ENCODE measurements around the gene TP53TG5.
"Not testable (repeated sequence)": the region's sequence is repeated elsewhere in the genome, so short reads cannot be mapped to it uniquely, and the experiment has no call there.

The TP53TG5 gene

DNA sequence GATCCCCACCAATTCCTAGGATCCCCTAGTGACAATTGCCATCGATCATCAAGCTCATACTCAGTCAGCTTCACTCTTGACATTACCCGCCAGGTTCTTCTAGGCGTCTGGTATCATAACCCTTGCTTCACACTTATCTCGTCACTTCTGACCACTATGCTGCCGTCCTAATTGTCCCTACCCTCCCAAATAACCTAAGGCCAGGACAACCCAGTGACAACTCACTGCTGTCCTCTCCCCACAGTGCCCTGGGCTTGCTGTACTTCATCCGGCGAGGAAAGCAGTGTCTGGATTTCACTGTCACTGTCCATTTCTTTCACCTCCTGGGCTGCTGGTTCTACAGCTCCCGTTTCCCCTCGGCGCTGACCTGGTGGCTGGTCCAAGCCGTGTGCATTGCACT lies 11.5 kb downstream of the TP53TG5 start:
- no peak for DNase-seq (ENCODE audit: low read depth in 2 of 2)

GRCh38 chr20:45366192-45366591 lies 11.9 kb downstream of the TP53TG5 start:
- no peak for DNase-seq (ENCODE audit: low read depth in 2 of 2)

- DNase-seq (ENCODE audit: low read depth in 2 of 2), result no peak
Observed at GRCh38 chr20:45365444-45365970, 12.6 kb downstream of the TP53TG5 start.

GRCh38 chr20:45363611-45364492 lies 14.3 kb downstream of the TP53TG5 start:
- DNase-seq (ENCODE audit: low read depth in 2 of 2), result no peak

GRCh38 chr20:45362804-45363610 lies 15.1 kb downstream of the TP53TG5 start, which contains the start of gene SYS1:
TSS of gene SYS1 (plus strand) at chr20:45363156. CDS start at chr20:45363532, 376 bp downstream.
- DNase-seq (ENCODE audit: low read depth in 2 of 2), result peak; percentile 97 to 98

GRCh38 chr20:45361793-45362192 lies 16.3 kb downstream of the TP53TG5 start:
- no peak for DNase-seq (ENCODE audit: low read depth in 2 of 2)

GRCh38 chr20:45359406-45360148 lies 18.5 kb downstream of the TP53TG5 start:
- no peak for DNase-seq (ENCODE audit: low read depth in 2 of 2)

GRCh38 chr20:45359069-45359405 lies 19.1 kb downstream of the TP53TG5 start:
- no peak for DNase-seq (ENCODE audit: low read depth in 2 of 2)

DNA sequence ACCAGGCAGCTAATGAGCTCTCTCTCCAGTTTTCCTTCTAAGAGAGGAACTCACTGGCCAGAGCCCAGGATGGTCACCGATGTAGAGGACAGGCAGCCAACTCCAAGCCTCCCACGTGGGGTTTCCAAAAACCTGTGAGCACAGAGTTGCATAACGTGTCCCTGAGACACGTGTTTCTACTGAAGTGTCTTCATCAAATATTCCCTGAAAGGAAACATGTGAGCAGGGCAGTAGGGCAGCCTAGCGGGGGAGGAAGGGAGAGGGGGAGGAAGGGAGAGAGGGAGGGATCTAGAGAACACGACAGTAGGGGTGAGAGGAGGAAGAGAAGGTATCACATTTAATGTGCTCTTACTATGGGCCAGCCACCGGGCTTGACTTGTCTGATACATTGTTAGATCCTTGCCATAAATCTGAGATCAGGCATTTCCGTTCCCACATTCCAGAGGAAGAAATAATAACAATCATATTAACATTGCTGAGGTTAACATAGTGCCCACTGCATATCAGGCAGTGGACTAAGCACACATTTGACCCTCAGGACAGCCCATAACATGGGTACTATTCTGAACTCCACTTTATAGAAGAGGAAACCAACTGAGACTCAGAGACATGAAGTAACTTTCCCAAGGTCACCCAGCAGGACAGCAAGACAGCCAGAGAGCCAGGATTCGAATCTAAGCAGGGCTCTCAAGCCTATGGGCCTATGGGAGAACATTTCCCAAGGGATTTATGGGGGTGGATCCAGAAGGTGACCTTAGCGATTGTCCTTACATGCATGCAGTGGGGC lies 19.6 kb downstream of the TP53TG5 start:
- no peak for DNase-seq (ENCODE audit: low read depth in 2 of 2)

GRCh38 chr20:45355209-45356084 lies 22.7 kb downstream of the TP53TG5 start:
- DNase-seq (ENCODE audit: low read depth in 2 of 2), result no peak

DNA sequence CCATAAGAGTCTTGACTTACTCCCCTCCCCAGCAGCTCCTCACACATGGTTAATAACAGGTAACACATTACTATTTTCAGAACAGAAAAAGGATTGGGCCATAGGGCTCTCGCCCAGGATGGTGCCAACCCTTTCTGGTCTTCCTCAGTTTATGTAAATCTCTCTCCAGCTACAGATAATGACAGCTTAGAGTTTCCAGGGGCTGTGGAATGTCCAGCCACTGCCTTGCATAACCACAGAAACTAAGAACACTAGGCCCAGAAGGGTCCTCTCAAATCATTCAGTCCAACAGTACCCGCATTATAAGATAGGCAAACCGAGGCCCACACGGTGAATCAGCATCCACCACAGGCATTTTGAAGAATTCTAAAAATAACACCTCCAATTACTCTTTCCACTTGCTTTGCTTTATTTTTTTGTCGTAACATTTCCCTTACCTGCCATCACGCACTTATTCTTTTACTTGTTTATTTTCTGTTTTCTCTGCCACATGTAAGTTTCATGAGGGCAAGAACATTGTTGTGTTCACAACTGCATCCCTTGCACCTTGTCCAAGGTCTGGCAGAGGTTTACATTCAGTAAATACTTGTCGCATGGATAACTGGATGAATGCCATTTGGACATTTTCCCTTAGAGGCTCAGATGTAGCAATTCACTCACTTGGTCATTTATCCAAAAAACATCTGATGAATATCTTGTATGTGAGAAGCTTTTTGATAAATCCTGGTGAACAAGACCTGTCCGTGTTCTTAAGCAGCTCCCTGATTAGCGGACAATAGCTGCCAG lies 23.5 kb downstream of the TP53TG5 start:
- DNase-seq (ENCODE audit: low read depth in 2 of 2), result no peak

GRCh38 chr20:45353746-45354145 lies 24.4 kb downstream of the TP53TG5 start:
- DNase-seq (ENCODE audit: low read depth in 2 of 2), result no peak

DNA sequence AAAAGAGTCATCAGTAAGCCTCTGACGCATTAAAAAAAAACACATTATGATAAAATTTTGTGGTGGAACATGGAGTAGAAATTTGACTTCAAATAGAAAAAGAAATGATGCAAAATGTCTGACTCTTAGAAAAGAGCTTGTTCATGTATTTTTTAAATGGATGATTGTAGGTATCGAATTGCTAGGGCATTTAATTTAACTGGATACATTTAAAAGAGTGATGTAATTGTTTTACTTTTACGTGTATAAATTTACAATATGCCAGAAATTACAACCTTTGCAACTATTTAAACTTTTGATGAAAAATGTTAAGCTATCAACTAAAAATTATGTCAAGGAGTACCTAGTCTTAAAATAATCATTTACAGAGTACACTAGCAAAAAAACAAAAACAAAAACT lies 25.4 kb downstream of the TP53TG5 start:
- no peak for DNase-seq (ENCODE audit: low read depth in 2 of 2)

DNA sequence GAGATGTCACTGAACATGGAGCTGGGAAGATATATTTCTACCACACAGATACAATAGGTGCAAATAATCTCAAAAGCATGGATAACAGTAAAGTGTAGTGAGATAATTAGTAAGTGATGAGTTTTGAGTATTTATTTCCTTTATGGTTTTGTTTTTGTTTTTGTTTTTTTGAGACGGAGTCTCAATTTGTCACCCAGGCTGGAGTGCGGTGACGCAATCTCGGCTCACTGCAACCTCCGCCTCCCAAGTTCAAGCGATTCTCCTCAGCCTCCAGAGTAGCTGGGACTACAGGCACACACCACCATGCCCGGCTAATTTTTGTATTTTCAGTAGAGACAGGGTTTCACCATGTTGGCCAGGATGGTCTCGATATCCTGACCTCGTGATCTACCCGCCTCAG lies 27.3 kb downstream of the TP53TG5 start:
- not testable (repeated sequence) for DNase-seq (ENCODE audit: low read depth in 2 of 2)

DNA sequence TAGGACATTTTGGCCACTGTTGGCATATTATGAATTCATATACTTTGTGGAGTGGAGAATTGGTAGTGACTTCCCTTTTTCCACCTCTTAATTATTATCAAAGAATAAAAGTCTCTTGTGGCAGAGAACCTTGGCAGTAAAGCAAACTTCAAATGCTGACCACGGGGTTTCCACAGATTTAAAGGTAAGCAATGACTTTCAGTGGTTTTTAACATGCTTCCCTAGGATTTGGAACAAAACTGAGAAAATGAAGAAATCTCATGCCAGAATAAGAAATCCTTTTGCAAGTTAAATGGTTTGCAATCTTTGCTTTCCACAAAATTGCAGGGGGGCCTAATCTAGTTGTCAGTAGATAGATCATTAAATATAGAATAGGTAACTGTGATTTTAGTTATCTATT lies 27.9 kb downstream of the TP53TG5 start:
- DNase-seq (ENCODE audit: low read depth in 2 of 2), result no peak

DNA sequence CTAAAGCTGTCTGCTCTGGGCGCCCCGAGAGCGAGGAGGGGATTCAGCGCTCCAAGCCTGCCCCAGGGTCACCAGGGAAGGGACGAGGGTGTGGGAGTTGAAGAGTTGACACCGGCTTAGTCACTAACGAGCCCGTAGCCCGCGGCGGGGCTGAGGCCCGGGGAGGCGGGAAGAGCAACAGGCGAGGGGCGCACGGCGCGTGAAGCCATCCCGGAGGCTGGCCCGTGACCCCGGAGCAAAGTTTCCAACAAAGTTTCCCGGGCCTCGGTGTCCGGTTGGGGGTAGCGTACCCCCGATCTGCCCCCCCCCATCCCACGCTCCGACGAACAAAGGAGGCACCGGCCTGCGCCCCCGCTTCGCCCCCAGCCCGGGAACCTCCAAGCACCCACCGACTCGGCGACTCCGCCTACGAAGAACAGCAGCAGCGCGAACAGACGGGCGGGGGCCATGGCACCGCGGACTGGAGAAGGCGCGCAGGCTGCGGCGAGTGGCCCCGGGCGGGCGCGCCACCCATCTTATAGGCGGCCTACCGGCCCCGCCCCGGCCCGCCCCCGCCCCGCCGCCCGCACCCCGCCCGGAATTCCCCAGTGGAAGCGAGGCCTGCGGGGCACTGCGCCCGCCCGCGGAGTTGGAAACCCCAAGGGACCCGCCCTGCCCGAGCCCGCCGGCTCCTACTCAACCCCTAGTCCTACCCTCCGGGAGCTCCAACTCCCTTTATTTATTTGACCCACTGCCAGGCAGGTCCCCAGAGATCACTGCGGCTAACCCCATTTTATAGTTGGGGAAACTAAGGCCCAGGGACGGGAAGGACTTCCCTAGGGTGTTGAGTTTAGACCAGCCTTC lies 30.0 kb downstream of the TP53TG5 start, which contains the start of gene SDC4:
SDC4 (minus strand) TSS at position 489 of the 843 bp plus-strand sequence; CDS start at position 449, 40 bp downstream.
- DNase-seq (ENCODE audit: low read depth in 2 of 2), result peak; percentile 46 to 47

- DNase-seq (ENCODE audit: low read depth in 2 of 2), result no peak
Observed at GRCh38 chr20:45347297-45347935, 30.7 kb downstream of the TP53TG5 start.

DNA sequence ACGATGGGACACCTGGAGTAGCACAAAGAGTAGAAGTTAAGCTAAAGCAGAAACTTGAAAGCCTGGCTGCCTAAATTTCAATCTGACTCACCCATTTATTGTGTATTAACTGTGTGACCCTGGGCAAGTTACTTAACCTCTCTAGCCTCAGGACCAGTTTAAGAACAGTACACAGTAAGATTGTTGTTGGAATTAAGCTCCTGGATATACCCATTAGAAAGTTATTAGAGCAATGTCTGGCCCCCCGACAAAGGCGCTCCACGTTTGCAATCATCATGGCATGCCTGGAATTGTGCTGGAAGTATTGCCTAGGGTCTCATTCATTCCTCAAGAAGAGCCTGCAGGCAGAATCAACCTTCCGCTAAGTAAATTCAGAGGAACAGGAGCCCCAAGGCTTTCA lies 31.3 kb downstream of the TP53TG5 start:
- no peak for DNase-seq (ENCODE audit: low read depth in 2 of 2)
